HAP-1 (cell line): Measurements from ENCODE around the gene NT5C3A.
"Not testable (repeated sequence)": the region's sequence is repeated elsewhere in the genome, so short reads cannot be mapped to it uniquely, and the experiment has no call there.

Experiments used
- DNase-seq, 2 experiments: peaks; one replicate each; pipeline ENCODE4 v3.0.0-alpha.2; 2016 to 2020; ENCODE audit warnings: low spot score in 2 of 2
- H3K27me3 ChIP-seq: fragments of 250-450 bp; sonication (Bioruptor Pico); 2 replicates; pipeline ENCODE4 v1.5.1; 2020; ENCODE audit warnings: low read depth, mild to moderate bottlenecking, moderate library complexity
- H3K36me3 ChIP-seq: fragments of 250-450 bp; sonication (Bioruptor Pico); replicated peaks from 2 replicates; pipeline ENCODE4 v1.5.1; 2020; ENCODE audit warnings: mild to moderate bottlenecking
- H3K4me1 ChIP-seq: fragments of 250-450 bp; sonication (Bioruptor Pico); 2 replicates; pipeline ENCODE4 v1.5.1; 2020; ENCODE audit warnings: mild to moderate bottlenecking
- H3K4me3 ChIP-seq: fragments of 250-450 bp; sonication (Bioruptor Pico); 2 replicates; pipeline ENCODE4 v1.5.1; 2020; ENCODE audit warnings: mild to moderate bottlenecking, moderate library complexity
- H3K9me3 ChIP-seq: fragments of 250-450 bp; sonication (Bioruptor Pico); 2 replicates; pipeline ENCODE4 v1.5.1; 2020; ENCODE audit warnings: mild to moderate bottlenecking, moderate library complexity
- in situ Hi-C: fragments of 300-500 bp; cut with MboI; formaldehyde crosslinking; loops from 3 replicates; pipeline ENCODE4 v1.14.3; 2020; ENCODE audit warnings: low sequenced_read_pairs, inconsistent platforms, mixed read lengths

NT5C3A gene

DNA sequence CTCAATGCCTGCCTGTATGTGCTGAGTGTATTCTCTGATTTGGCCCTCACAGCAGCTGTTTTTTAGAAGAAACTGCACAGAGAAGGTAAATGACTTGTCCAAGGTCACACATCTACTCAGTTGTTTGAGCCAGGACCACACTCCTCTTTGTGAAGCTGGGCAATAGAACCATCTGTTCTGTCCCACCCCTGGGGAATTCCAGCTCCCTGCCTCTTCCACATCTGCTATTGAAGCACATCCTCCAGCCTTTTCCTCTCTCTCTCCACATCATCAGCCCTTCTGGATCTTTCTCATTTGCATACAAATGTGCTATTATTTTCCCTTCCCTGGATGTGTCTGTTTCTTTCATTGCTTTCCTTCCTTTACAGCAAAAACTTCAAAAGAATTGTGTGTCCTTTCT, 59.5 kb downstream of the NT5C3A start:
- DNase-seq, H3K36me3 ChIP-seq, H3K9me3 ChIP-seq, H3K4me3 ChIP-seq, H3K4me1 ChIP-seq, in situ Hi-C loops, H3K27me3 ChIP-seq: not testable (repeated sequence)

DNA sequence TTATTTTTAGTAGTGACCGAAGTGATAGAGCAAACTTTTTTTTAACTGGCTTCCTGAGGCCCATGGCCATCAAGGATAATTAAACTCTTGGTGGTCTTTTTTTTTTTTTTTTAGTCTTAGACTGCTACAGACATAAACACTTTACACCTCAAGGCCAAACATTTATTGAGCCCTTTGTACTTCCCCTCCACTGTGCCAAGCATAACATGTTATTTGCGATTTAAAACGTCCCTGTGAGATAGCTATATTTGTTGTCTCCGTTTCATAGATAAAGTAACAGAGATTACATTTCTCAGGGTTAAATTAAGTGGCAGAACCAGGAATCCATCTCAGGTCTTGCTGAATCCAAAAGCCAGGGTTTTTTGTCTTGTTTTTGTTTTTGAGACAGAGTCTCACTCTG, 63.2 kb downstream of the NT5C3A start:
- DNase-seq, H3K36me3 ChIP-seq, H3K4me1 ChIP-seq, H3K27me3 ChIP-seq, in situ Hi-C loops, H3K9me3 ChIP-seq, H3K4me3 ChIP-seq: not testable (repeated sequence)

DNA sequence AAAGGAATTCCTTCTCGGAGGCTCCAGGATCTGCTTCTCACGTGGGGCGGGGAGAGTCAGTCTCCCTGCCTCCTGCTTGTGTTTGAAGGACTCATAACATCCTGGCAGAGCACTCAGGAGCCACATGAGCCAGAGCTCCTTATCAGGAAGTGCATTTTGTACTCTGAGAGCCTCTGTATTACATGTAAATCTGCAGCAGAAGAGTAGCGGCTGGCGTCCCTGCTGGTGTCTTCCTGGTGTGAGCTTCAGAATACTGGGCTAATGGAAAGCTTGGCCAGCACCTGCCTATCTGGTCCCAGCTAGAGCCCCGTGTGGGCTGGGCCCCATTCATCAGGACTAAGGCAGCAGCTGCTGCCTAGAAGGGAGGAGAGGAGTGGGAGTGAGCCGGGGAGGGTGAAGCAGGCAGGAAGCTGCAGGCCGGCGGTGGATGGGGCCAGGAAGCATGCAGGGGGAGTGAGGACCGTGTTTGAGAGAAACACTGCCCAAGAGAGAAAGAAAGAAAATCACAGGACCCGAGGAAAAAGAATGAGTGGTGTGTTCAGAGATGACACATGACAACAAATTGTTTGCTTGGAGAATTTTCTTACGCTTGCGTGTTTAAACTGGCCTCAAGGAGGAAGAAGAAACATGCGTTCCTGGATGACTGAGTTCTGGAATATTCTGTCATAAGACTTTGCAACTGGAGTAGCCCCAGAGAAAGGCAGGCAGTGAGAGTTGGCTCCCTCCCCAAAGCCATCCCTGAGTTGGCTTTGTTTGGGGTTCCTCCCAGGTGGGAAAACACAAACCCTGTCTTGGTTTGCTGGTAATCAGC, 64.0 kb downstream of the NT5C3A start:
- H3K36me3 ChIP-seq, H3K4me3 ChIP-seq, H3K9me3 ChIP-seq, DNase-seq, H3K27me3 ChIP-seq, H3K4me1 ChIP-seq, in situ Hi-C loops: not testable (repeated sequence)

DNA sequence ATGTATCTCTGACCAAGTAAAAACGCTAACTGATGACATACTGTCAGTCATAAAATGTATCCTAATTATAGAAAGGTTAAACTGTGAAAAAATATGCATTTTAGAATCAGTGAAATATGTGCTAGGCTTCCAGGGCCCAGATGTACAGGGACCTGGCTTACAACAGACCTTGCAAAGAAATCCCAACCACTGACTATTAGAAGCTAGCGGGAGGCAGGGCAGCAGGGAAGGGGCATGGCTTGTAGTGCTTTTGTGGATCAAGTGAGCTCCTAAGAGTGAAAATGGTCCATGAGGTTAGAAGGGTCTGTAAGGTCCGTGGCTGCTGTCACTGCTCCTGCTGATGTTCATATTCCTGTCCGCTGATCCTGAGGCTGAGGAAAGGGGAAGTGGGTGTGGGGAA, 64.6 kb downstream of the NT5C3A start:
- H3K4me1 ChIP-seq, DNase-seq, H3K36me3 ChIP-seq, H3K4me3 ChIP-seq, H3K9me3 ChIP-seq, H3K27me3 ChIP-seq, in situ Hi-C loops: not testable (repeated sequence)

DNA sequence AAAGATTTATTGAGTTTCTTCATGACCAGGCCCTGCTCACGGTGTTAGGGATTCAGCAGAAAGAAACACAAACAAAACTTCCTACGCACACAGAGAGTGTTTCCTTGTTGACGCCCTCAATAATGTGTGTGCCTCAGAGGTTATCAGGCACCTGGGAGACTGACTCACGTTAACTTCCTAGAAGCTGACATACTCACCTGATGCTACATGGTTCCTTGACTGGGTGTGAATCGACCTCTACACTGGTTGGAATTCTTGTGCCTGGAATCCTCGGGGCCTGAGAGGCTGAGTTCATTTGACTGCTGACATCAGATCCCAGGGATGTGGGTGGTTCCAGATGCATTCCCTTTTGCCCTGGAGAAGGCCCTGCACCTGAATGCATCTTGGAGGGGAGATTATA, 69.8 kb downstream of the NT5C3A start:
- H3K4me1 ChIP-seq, H3K36me3 ChIP-seq, H3K4me3 ChIP-seq, in situ Hi-C loops, DNase-seq, H3K9me3 ChIP-seq, H3K27me3 ChIP-seq: not testable (repeated sequence)

DNA sequence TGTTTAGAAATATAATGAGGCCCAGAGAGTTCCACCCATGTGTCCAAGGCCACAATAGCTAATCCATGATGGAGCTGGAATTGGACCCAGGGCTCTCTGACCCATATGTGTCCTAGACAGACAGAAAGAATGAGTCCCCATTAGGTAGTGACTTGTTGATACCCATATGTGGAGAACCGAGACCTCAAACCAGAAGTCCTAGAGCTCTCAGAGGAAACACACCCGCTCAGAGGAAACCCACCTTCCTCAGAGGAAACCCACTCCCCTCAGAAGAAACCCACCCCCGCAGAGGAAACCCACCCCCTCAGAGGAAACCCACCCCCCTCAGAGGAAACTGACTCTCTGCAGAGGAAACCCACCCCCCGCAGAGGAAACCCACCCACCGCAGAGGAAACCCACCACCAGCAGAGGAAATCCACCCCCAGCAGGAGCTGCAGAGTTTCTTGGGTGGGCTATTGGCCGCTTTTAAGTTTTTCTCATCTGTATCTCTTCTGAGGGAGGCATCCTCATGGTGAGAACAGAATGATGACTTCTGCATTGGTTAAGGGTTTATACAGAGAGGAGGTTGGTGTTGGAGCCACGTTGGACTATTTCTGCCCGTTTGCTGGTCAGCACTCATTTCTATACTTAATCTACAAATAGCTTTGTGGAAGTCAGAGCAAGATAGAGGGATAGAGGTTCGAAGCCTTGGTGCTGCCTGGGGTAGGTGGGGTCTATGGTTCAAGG, 70.4 kb downstream of the NT5C3A start:
- DNase-seq, H3K4me3 ChIP-seq, H3K27me3 ChIP-seq, H3K4me1 ChIP-seq, in situ Hi-C loops, H3K9me3 ChIP-seq, H3K36me3 ChIP-seq: not testable (repeated sequence)

DNA sequence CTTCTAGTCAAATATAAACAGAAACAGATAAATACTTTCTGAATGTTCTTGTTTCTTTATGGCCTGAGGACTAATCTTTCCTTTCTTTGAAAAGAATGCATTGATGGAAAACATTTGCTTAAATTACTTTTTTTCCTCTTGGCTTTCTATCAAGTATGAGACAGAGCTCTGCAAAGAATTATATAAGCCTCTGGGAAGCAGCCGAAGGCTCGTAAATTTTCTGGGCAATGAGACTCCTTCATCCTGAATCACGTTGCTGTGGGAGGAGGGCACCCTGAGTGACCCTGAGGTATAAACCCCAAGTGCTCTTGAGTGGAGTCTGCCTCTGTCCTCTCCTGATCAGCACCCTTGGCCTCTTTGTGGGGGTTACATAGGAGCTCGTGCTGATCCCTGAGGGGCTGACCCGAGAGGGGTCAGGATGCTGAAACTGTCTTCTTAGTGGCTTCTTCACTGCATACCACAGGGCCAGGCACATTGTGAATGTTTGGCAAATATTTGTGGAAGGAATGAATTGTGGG, 71.4 kb downstream of the NT5C3A start:
- not testable (repeated sequence) for H3K4me3 ChIP-seq
- DNase-seq = peak; percentile 13 to 35

DNA sequence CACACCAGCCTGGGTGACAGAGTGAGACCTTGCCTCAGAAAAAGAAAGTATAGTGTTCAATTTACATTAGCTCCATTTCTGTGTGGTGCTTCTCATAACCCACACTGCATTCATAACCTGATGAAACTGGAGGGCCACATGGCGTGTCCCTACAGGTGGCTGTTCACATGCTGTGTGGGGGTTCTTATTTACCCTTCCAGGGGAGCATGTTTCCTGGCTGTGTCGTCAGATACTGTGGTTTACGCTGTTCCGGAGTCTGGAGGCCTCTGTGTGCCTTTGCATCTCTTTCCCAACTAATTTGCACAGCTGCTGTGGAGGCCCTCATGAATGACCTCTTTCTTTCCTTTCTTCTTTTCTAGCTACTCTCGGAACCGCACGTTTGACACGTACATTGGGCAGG, 74.4 kb downstream of the NT5C3A start:
- H3K9me3 ChIP-seq, in situ Hi-C loops, H3K4me3 ChIP-seq, DNase-seq, H3K36me3 ChIP-seq, H3K4me1 ChIP-seq, H3K27me3 ChIP-seq: not testable (repeated sequence)

More for the DNA sequence above, 71.4 kb downstream of the NT5C3A start:
- in situ Hi-C loops, H3K4me1 ChIP-seq, H3K36me3 ChIP-seq, H3K27me3 ChIP-seq, H3K9me3 ChIP-seq: not testable (repeated sequence)

DNA sequence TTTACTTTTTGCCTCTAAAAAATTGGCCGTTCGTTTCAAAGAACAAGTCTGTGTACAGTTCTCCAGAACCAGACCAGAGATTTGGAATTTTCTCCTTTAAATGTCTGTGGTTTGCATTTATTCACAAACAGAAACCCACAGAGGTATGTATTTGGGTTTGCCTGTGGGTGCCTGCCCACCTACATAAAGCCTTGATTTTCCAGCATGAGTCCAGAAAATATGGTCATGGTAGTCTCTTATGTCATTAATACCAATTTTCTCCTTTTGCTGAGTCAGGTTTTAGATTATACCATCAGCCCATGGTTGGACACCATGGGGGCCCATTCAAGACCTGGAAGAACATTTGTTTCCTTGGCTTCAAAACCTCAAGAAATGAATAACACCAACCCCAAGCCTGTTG, 82.7 kb downstream of the NT5C3A start:
- H3K9me3 ChIP-seq, H3K4me1 ChIP-seq, H3K4me3 ChIP-seq, DNase-seq, in situ Hi-C loops, H3K27me3 ChIP-seq, H3K36me3 ChIP-seq: not testable (repeated sequence)

DNA sequence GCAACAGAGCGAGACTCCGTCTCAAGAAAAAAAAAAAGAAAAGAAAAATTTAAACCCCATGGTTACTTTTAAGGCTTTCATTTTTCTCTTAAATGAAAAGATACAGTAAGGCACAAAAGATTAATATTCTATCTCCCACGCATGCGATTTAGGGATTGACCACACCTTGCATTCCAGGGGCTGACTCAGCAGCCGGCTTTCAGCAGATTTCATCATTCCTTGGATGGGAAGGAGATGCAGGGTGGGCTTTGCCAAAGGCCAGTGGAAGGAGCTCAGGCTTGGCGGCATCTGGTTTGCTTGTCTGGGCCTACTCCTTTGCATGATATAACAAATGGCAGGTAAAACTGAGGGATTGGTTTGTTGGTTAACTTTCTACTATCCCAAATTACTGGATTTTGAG, 83.3 kb downstream of the NT5C3A start:
- H3K4me3 ChIP-seq, H3K9me3 ChIP-seq, H3K27me3 ChIP-seq, in situ Hi-C loops, H3K4me1 ChIP-seq, DNase-seq, H3K36me3 ChIP-seq: not testable (repeated sequence)

DNA sequence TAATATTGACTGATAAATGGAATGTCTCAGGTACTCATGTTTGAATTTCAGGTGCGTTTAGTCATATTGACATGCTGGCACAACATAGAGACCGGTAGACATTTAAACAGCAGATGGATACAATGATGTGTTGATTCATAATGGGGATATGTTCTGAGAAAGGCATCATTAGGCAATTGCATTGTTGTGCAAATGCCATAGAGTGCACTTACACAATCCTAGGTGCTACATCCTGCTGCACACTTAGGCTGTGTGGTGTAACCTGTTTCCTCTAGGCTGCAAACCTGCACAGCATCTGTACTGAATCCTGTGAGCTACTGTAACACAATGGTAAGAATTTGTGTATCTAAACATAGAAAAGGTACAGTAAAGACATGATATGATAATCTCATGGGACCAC, 85.4 kb downstream of the NT5C3A start:
- DNase-seq, H3K9me3 ChIP-seq, in situ Hi-C loops, H3K4me3 ChIP-seq, H3K4me1 ChIP-seq, H3K27me3 ChIP-seq, H3K36me3 ChIP-seq: not testable (repeated sequence)

DNA sequence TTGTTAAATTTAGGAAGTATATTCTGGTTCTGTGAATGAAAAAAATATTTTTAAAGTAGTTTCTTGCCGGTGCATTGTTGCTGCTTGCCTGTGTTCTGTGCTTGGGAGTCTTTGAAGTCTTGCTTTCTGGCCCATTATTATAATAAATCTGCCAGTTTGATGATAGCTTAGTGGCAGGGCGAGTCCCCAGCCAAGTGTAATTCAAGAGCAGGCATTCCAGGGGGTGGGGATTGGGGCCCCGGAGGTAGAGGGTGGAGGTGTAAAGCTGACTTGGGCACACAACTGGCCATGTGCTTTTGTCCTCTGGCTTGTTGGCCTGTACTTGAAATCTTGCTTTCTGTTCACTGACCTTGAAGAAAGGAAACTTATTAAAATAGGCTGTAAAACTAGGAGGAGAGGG, 90.6 kb downstream of the NT5C3A start:
- H3K36me3 ChIP-seq, in situ Hi-C loops, H3K4me3 ChIP-seq, DNase-seq, H3K4me1 ChIP-seq, H3K27me3 ChIP-seq, H3K9me3 ChIP-seq: not testable (repeated sequence)

DNA sequence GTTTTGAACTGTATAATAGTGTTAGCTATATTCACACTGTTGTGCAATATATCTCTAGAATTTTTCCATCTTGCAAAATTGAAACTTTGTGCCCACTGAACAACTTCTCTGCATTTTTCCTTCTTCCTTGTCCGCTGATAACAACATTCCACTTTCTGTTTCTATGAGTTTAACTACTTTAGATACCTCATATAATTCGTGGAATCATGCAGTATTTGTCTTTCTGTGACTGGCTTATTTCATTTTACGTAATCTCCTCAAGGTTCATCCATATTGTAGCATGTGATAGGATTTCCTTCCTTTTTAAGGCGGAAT, 95.4 kb downstream of the NT5C3A start:
- DNase-seq, H3K36me3 ChIP-seq, H3K9me3 ChIP-seq, H3K27me3 ChIP-seq, H3K4me3 ChIP-seq, H3K4me1 ChIP-seq, in situ Hi-C loops: not testable (repeated sequence)

DNA sequence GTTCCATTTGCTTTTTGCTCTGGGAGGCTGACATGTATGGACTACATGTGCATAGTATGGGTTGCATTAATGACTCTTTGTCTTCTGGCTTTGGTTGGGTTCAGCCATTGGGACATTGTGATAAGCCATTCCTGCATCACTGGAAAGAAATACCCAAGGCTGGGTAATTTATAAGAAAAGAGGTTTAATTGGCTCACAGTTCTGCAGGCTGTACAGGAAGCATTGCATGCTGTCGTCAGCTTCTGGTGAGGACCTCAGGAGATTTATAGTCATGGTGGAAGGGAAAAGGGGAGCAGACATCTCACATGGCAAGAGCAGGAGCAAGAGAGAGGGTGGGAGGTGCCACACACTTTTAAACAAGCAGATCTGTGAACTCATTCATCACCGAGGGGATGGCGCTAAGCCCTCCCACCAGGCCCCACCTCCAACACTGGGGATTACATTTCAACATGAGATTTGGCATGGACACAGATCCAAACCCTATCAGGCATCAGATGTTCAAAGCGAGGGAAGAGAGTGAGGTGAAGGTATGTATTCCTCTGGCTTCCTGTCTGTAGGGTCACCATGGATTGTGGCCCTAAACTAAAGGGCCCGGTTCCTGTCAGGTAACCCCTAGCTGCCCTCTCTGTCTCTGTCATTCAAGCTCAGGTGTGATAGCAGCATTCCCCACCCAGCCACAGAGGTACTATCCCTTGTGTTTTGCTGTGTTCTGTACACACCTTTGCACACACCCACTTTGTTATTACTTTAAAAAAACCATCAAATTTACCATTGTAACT, 95.9 kb downstream of the NT5C3A start:
- H3K9me3 ChIP-seq, in situ Hi-C loops, DNase-seq: not testable (repeated sequence)

More for the DNA sequence above, 95.9 kb downstream of the NT5C3A start:
- H3K36me3 ChIP-seq, H3K4me3 ChIP-seq, H3K27me3 ChIP-seq, H3K4me1 ChIP-seq: not testable (repeated sequence)
